Measurements from ENCODE around the gene SUMO1. TPM values are rescaled to one million over a fixed set of nuclear protein-coding genes. Genes with fewer than 3 reads are reported as not detected.

The SUMO1 gene
- total and polyA plus RNA-seq, 10 of the 15 experiments (the other 5 are each of a cell fraction or from before 2014, with no cell fraction given): 105 to 458 (median 199) TPM

- H3K79me2 ChIP-seq (ENCODE audit: control insufficient read depth, insufficient read depth, low read length): no peaks in the 10 kb centered on the region
- no peak overlapping the region for H3K27ac ChIP-seq (ENCODE audit: control insufficient read depth, insufficient read depth)
- no peaks in the 10 kb centered on the region for H3K36me3 ChIP-seq (ENCODE audit: control insufficient read depth in 2 of 2, insufficient read depth in 2 of 2, low read length in 1 of 2)
- BruUV-seq (replicated peaks): no TSS peak
- WGBS (ENCODE audit: insufficient coverage, insufficient replicate concordance, low lambda C conversion rate, missing lambda C conversion rate): 67% methylated on average over 8 of the region's 8 CpGs
- H2AFZ ChIP-seq (ENCODE audit: control insufficient read depth, low read depth, low read length): no peak overlapping the region
- ATAC-seq: no peak
- peaks cover 14% of the 10 kb centered on the region for H3K4me1 ChIP-seq (ENCODE audit: control insufficient read depth, insufficient read depth, low read length)
- FAIRE-seq: no peak
- H4K20me1 ChIP-seq (ENCODE audit: control insufficient read depth, insufficient read depth): no peaks in the 10 kb centered on the region
- intact Hi-C loops (cut with micrococcal nuclease; ENCODE audit: unreplicated experiment) (loop anchor here (10.0 kb wide), 1 partner anchor 935 kb away; no protein-coding TSS in a partner anchor), in situ Hi-C loops (cut with MboI) (loop anchor here (5.0 kb wide), 1 partner anchor 308 kb away; no protein-coding TSS in a partner anchor)
- H3K27me3 ChIP-seq (replicated peaks in 1 of 2; ENCODE audit: control insufficient read depth in 2 of 2, insufficient read depth in 2 of 2, low read length in 1 of 2): no peaks in the 10 kb centered on the region
- TF ChIP-seq SRF (IDR thresholded peaks at IDR 0.05; ENCODE audit: low read depth in 2 of 2, low read length in 2 of 2) (no peak), NFYA (IDR thresholded peaks at IDR 0.05; ENCODE audit: borderline replicate concordance, low read depth, low read length) (no peak), ASH2L (IDR thresholded peaks at IDR 0.05; ENCODE audit: borderline replicate concordance, low read depth) (no peak), BCLAF1 (IDR thresholded peaks at IDR 0.05) (no peak), CTCF (IDR thresholded peaks at IDR 0.05 in 2 of 3, conservative IDR thresholded peaks at IDR 0.05 in 1 of 3; ENCODE audit: control insufficient read depth in 2 of 3, extremely low read depth in 1 of 3, insufficient read depth in 1 of 3, low read depth in 3 of 3, low read length in 3 of 3) (no peak), KDM1A (IDR thresholded peaks at IDR 0.05; ENCODE audit: borderline replicate concordance) (no peak), IRF3 (IDR thresholded peaks at IDR 0.05) (no peak), RFX5 (IDR thresholded peaks at IDR 0.05; ENCODE audit: low read depth, low read length) (no peak), STAT3 (IDR thresholded peaks at IDR 0.05; ENCODE audit: low read depth, low read length) (no peak), POLR2AphosphoS2 (IDR thresholded peaks at IDR 0.05; ENCODE audit: low read depth, low read length) (no peak), ATF7 (IDR thresholded peaks at IDR 0.05; ENCODE audit: low read depth) (no peak), CEBPZ (IDR thresholded peaks at IDR 0.05; ENCODE audit: low read depth, low read length) (no peak), YY1 (IDR thresholded peaks at IDR 0.05; ENCODE audit: low read depth, low read length) (no peak)
- H3K4me3 ChIP-seq: no peak overlapping the region
- SMC1A ChIA-PET (ENCODE audit: uncharacterized antibody, unreplicated experiment): no interaction called here
- DNase-seq (ENCODE audit: low read depth, low spot score): no peak
- RAD21 ChIA-PET (ENCODE audit: unreplicated experiment): no interaction called here
- H3K4me2 ChIP-seq (ENCODE audit: control insufficient read depth, insufficient read depth): no peak overlapping the region
- H3K9ac ChIP-seq (ENCODE audit: control insufficient read depth, insufficient read depth, low read length): no peak overlapping the region
- H3K9me3 ChIP-seq (replicated peaks; ENCODE audit: control insufficient read depth, insufficient read depth, low read length): no peaks in the 10 kb centered on the region
- POLR2A ChIA-PET: interaction anchor here (0.5 to 0.7 kb wide), 2 partner anchors 16 to 22 kb away, joined by 3 to 4 read pairs; no protein-coding TSS in a partner anchor
- CTCF ChIA-PET: interaction anchor here (0.8 to 1.2 kb wide), 2 partner anchors 9 to 310 kb away, joined by 4 to 6 read pairs; no protein-coding TSS in a partner anchor
Observed at GRCh38 chr2:202169832-202170424, 68.5 kb downstream of the SUMO1 start.
